ENCODE data around the gene PARD3.

DNA sequence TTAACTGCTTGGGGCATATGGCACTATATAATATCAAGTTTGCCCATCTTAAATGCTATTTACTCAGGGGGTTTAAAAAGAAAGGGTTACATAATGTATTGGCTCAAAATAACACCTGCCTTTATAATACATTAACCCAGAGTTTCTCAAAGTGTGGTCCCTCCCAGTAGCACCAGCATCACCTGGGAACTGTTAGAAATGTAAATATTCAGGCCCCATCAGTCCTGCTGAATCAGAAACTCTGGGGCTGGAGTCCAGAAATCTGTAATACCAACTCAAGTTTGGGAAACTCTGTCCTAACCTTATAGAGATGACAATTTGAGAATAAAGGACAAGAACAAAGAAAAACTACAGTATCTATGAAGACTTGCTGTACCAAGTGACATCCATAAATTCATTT, 270.7 kb downstream of the PARD3 start:
- no peak for TF ChIP-seq SP1 (IDR thresholded peaks at IDR 0.05)
- TF ChIP-seq FOXK2 (IDR thresholded peaks at IDR 0.05): no peak
- TF ChIP-seq CTBP1 (IDR thresholded peaks at IDR 0.05; ENCODE audit: borderline replicate concordance): no peak
